Stimulated activated CD8-positive, alpha-beta memory T cell treated with anti-CD3 and anti-CD28 coated beads, Interleukin-12 subunit alpha, Interleukin-12 subunit beta, amount 100 ng/mL, for 1 hour (primary cell): ENCODE data around the gene NEGR1.

Source experiments
- DNase-seq: peaks from one replicate; pipeline ENCODE4 v3.0.0-alpha.2; 2020; ENCODE audit warnings: low read depth

Gene NEGR1

DNA sequence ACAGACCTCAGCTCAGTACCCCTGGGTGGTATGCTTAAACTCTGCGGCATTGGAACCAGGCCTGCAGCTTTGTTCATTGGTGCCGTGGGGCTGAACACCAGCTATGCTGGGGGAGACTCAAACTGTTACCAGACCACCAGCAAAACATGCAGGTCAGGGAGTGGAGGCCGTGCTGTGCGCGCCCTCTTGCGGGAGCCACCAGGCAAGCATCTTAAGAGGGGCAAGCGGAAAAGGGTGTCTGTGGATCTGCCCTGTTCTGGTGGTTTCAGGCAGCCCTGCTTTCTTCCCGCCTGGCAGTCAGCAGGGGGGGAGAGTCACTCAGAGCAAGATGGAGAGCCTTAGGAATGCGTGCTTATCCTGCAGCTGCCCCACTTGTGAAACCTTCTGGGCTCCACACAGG is 924.6 kb downstream of the NEGR1 start:
- DNase-seq, result no peak

DNA sequence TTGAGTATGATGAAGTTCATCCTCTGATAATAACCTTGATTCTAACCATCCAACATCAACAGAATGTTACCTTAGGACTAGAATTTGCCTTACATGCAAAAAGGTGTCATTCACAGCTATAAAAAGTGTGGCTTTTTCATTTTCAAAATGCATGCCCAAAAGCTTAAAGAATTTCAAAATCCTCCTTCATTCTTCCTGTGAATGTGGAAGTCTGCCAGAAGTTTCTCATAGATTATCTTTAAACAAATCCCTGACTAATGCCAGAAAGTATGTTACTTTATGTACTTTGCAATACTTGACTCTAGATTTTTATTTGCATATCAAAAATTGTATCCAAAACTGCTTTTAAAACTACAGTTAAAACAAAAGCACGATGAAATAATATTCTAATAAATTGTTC is 930.9 kb downstream of the NEGR1 start:
- no peak for DNase-seq

DNA sequence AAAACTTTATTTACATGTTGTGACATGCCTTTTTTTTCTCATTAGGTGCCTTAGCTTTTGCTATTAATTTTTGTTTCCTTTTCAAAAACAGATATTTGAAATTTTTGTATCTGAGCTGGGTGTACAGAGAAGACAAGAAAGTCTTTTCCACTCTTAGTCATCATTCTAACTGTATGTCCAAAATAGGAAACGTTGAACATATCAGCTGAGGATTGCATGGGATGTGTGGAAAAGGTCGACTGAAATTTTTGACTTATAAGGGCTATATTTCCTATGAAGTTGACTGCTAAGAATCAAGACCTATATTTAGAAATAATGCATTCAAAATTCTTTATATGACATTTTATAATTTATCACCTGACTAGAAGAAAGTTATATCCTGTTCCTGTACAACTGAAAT is 931.5 kb downstream of the NEGR1 start:
- no peak for DNase-seq

DNA sequence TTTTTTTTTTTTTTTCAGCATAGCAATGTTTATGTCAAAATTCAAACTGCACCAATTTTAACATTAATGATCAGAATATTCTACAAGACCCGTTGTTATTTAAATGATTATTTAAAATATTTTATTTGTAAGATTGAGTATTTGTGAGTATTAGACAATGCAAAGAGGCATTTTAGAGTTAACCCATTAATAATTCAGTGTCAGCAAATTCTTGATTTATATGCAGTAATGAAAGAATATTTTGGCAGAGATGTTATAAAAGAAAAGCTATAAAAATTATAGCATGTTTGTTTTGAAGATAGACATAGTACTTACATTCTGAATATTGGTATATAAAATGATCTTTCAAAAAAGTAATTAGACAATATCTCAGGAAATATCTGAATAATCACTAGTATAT is 932.0 kb downstream of the NEGR1 start:
- DNase-seq, result no peak
